NK-92 treated with Interleukin-12 subunit alpha and Interleukin-12 subunit beta, amount 100 ng/mL, for 24 hours (cell line): Measurements from ENCODE around the gene SLC25A11.

Experiments
- DNase-seq: peaks from one replicate; lab custom pipeline; 2025; lab: John Stamatoyannopoulos, UW

The SLC25A11 gene

GRCh38 chr17:4966844-4967538 is 27.1 kb upstream of the SLC25A11 start:
- peak; percentile 87 for DNase-seq

GRCh38 chr17:4965311-4965986 is 25.6 kb upstream of the SLC25A11 start:
- no peak for DNase-seq

- no peak for DNase-seq
These were observed 20.6 kb upstream of the SLC25A11 start for GRCh38 chr17:4960279-4960922.

GRCh38 chr17:4959261-4959965 is 19.6 kb upstream of the SLC25A11 start:
- DNase-seq: no peak

GRCh38 chr17:4958102-4958501 is 18.3 kb upstream of the SLC25A11 start:
- no peak for DNase-seq

GRCh38 chr17:4956493-4957061 is 16.7 kb upstream of the SLC25A11 start:
- no peak for DNase-seq

- no peak for DNase-seq
These were observed 15.2 kb upstream of the SLC25A11 start for GRCh38 chr17:4955091-4955490.

- DNase-seq: no peak
These were observed 13.7 kb upstream of the SLC25A11 start for GRCh38 chr17:4953451-4953961.

GRCh38 chr17:4951486-4951885 is 11.6 kb upstream of the SLC25A11 start:
- no peak for DNase-seq

GRCh38 chr17:4950746-4951204 is 10.9 kb upstream of the SLC25A11 start, which contains the start of gene ENO3:
Gene ENO3 (plus strand): TSS chr17:4951119. CDS start chr17:4951830, 711 bp downstream.
- no peak for DNase-seq

GRCh38 chr17:4950075-4950745 is 10.4 kb upstream of the SLC25A11 start:
- DNase-seq: no peak

- peak; percentile 68 for DNase-seq
These were observed 9.7 kb upstream of the SLC25A11 start for GRCh38 chr17:4949321-4950074.

GRCh38 chr17:4948931-4949320 is 9.1 kb upstream of the SLC25A11 start:
- peak; percentile 54 for DNase-seq

- peak; percentile 75 for DNase-seq
These were observed 8.5 kb upstream of the SLC25A11 start, which contains the start of gene PFN1 for GRCh38 chr17:4948166-4948930. Gene PFN1 (minus strand): TSS chr17:4948530. CDS start chr17:4948394, 136 bp downstream.

- DNase-seq: peak; percentile 55
These were observed 7.7 kb upstream of the SLC25A11 start for GRCh38 chr17:4947411-4948165.

GRCh38 chr17:4947010-4947410 is 7.2 kb upstream of the SLC25A11 start:
- no peak for DNase-seq

- no peak for DNase-seq
These were observed 6.6 kb upstream of the SLC25A11 start for GRCh38 chr17:4946312-4946976.

GRCh38 chr17:4945944-4946280 is 6.1 kb upstream of the SLC25A11 start:
- no peak for DNase-seq
